HG02642 (cell line): Measurements from ENCODE around the gene TEX264.

Experiments used
- ATAC-seq: cut with Tn5 transposase; IDR thresholded peaks from one replicate; pipeline ENCODE4 v1.9.1; 2021; ENCODE audit warnings: mild to moderate bottlenecking; ENCODE audit not compliant: unreplicated experiment, poor library complexity

Gene TEX264

DNA sequence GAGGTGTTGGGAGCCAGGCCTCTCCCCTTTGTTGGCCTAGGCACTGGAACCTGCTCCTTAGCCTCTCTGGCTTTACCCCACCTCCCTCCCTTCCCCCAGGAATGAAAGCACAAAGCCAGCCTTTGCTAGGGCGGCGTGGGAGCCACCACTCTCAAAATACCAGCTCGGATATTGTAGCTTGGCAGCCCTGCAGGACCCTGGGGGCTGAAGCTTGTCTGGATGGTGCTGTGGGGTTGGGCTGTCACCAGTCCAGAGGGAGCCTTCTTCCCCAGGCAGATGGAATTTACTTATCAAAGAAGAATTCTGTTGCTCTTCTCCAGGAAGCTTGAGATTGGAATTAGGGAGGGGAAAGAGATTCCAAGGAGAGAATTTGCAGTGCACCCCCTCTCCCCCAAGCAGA, 20.9 kb downstream of the TEX264 start:
- ATAC-seq = no peak

DNA sequence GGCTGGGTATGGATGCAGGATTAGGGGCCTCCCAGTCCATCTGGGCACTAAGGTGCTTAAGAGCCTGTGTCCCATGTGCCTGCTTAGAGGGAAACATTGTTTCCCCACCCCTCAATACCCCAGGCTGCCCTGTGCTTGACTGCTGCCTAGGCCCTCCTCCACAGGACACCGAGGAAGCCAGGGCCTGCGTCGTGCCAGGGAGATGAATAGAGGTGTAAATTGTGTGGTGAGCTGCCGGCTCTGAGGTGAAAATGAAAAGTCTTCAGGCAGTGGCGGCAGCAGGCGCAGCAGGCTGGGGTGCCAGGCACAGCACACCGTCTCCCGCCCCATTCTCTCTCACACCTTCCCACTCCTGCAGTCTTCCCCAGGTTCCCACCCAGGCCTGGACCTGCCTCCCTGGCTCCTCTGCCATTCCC, 21.9 kb downstream of the TEX264 start:
- ATAC-seq = no peak

DNA sequence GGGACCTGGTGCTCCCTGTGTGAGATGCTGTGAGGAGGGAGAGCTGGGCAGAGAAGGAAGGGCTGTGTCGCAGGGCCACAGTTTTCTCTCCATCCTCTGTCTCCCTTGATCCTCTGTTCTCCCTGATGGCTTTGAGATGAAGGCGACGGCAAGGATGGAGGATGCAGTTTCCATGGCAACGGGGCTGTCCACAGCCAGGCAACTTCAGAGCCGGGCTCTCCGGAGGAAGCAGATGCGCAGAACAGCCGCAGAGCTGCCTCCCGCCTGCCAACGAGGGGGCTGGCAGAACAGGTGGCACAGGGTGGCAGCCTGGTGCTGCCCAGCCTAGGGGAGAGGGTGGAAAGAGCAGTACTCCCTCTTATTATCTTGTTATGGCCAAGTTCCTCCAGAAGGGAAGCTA, 25.9 kb downstream of the TEX264 start:
- no peak for ATAC-seq

DNA sequence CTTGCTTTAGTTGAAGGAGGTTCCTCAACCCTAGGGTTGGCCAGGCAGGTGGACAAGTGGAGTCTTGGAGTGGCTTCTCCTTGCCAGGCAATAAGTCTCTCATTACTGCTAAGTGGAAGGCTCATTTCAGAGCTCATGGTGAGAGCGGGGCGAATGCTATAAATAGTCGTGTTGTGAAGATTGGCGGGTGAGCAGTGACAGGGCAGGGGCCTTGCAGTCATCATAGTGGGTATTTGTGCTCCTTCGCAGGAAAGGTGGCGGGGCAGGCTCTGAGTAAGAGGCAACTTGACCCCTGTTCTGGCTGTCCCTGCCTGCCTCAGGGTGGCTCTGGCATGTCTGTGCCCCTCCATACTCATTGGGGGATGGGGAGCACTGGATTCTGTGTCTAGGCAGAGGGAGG, 27.2 kb downstream of the TEX264 start:
- ATAC-seq = no peak

DNA sequence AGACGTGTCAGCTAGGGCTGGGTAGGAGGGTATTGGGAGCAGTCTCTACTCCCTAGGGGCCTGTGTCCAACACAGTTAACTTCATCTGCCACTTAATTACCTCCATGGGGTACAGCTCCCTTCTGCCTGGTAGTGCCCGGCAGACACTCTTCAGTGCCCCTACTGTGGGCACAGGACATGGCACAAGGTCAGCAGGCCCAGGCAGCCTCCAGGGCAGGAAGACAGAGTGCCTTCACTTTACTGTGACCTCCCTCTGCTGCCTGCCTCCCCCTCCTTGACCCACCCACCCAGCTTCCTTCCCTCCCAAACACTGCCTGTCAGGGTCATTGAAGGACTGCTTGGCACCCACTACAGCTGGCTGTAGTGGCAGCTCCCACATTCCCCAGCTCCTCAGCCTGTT, 29.4 kb downstream of the TEX264 start:
- no peak for ATAC-seq

DNA sequence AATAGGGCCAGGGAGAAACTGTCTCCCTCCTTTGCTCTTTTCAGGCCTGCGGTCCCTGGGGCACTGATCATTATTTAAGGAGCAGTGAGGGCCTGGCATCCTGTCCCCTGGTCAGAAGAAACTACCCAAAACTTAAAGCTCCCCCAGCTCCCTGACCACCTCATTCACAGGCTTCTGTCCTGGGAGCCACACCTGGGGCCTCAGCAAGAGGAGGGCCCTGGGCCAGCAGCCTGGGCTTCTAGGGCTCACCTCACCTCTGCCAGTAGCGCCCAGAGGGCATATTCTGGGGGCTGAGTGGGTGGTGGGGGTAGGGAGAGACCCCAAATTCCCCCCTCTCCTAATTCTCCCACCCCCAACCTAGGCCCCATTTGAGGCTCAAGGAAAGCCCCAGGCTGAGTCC, 31.1 kb downstream of the TEX264 start:
- ATAC-seq = no peak

DNA sequence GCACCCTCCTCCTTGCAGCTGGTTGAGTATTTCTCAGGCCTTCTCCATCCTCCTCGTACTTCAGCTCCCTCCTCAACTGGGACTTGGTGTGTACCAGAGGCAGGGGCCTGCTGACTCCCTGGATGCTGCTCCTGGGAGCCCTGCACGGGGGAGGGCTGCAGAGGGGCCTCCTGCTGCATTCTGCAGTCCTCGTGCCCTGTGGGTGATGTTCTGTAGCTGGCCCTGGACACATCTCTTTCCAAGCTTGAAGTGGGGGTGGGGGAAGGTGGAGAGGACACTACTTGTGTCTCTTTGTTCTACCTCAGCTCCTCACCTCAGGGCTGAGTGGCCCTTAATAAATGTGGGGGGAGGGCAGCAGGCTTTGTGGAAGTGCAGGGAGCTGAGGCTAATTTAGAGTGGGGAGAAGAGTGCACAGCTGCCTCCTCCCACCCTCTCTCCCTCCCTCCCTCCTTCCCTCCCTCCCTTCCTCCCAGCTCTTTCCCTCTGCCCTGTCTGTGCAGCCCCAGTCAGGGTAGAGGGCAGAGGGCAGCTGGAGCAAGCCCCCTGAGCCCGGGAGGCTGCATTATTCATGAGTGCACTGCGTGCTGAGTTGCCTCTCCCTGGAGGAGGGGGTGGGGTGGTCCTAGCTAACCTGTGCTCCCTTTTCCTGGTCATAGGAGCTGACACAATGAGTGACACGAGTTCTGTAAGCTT, 32.2 kb downstream of the TEX264 start:
- no peak for ATAC-seq

DNA sequence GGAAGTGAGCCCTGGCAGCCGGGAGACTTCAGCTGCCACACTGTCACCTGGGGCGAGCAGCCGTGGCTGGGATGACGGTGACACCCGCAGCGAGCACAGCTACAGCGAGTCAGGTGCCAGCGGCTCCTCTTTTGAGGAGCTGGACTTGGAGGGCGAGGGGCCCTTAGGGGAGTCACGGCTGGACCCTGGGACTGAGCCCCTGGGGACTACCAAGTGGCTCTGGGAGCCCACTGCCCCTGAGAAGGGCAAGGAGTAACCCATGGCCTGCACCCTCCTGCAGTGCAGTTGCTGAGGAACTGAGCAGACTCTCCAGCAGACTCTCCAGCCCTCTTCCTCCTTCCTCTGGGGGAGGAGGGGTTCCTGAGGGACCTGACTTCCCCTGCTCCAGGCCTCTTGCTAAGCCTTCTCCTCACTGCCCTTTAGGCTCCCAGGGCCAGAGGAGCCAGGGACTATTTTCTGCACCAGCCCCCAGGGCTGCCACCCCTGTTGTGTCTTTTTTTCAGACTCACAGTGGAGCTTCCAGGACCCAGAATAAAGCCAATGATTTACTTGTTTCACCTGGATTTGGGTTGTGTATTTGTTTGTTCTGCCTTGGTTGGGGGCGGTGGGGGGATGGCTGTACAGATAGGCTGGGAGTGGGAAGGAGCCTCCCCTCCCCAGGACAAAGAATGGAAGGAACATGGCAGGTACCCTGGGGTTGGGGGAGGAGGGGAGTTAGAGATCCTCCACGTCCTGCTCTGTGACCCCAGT, 32.9 kb downstream of the TEX264 start:
- ATAC-seq = no peak

DNA sequence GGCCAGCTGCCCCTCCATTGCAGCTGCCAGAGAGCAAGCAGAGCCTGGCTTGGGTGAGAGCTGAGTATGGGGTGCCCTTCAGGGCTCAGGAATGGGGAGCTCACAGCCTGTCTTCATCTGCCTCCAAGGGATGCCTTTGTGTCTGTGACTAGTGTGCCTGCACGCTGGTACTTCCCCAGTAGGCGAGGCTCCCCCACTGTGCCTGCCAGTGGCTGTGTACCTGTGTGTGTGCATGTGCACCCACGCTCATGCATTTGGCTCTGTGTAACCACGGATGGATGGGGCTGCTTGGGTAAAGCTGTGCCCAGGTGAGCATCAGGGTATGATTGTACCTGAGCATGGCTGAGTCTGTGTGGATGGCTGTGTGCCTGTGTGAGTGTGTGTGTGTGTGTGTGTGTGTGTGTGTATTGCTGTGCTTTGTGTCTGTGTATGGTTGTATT, 33.5 kb downstream of the TEX264 start:
- no peak for ATAC-seq

DNA sequence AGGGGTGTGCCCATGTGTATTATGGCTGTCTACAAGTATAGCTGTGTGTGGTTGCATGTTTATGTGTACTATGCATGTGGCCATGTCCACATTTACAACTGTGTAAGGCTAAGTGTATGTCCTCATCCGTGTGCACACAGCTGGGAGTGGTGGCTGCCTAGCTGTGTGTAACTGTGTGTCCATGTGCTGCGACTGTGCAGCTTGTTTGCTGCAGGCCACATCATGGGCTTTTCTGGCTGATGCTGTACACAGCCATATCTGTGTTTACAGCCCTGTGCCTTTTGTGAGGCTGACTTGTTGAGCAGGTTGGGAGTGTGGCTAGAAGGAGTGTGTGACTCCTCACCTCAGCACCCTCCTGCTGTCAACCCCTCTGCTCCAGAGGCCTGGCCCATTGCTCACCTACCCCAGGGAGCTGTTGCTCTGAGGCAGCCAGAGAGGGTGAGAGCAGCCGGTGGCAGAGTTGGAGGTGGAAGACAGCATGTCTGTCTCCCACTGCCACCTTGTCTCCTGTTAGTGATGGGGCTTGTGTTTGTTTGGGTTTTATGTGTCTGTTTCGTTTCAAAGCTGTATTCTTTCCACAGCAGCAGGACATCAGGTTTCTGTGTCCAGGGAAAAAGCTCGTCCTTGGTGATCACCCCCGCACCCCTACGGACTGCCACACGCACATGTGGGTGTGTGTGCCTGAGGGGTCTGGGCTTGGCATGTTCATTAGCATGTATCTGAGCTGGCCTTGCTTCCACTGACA, 34.4 kb downstream of the TEX264 start:
- ATAC-seq = no peak

DNA sequence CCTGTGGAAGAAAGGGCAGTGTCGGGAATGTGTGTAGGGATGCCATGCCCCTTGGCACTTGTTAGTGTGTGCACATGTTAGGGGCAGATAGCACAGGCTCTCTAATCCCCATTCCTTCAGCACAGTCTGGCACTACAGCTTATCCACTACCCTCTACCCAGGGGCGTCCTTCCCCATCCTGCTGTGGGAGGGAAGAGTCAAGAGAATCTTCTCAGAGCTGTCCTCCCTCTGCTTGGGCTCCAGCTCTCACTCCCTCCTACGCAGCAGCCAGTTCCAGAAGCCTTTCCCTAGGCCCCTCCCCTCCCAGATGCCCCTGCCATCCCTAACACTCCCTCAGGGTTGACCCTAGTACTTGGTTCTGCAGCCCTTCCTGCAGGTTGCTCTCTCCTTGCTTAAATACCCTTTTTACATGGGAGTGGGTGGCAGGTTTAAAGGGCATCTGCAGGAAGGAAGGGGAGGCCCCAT, 35.0 kb downstream of the TEX264 start:
- ATAC-seq = no peak

DNA sequence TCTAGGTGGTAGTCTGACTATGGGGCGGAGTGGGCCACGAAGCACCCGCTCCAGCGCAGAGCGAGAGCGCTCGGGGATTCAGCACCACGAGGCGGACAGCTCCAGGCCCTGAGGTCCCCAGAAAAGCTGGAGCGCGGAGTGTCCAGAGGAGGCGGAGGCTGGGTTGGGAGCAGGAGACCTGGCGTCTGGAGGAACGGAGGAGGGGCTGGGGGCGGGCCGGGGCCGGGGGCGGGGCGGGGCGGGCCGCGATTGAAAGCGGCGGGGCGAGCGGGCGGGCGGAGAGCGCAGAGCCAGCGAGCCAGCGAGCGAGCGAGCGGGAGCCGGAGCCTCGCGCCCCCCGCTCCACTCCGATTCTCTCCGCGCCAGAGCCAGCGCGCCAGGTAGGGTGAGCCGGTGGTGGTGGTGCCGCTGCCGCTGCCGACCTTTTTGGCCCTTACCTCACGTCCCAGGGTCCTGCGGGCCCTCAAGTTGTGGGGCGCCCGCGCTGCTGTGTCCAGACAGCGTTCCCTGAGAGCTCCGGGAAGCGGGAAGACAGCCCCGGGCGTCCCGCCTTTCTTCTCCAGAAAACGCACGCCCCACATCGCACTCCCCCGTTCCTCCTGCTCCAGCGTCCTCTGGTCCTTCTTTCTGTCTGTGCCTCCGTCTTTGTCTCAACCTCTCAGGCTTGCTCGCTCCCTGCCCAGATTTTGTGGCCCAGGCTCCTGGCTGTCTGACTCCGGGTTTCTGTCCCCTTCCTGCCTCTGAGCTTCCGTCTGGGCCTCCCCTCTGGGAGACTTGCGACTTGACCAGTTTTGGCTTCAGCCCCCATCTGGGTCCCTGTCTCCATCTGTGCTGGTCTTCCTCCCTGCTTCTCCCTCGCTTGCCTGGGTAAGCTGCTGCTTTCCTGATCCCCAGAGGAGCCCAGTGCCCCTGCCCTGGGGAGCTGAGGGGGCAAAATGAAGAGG, 36.0 kb downstream of the TEX264 start, which contains the start of gene GRM2:
Gene GRM2, plus strand, starts transcription at position 281 of the 944 bp plus-strand sequence. CDS start 1,916 bp downstream, outside the sequence.
- ATAC-seq = no peak

DNA sequence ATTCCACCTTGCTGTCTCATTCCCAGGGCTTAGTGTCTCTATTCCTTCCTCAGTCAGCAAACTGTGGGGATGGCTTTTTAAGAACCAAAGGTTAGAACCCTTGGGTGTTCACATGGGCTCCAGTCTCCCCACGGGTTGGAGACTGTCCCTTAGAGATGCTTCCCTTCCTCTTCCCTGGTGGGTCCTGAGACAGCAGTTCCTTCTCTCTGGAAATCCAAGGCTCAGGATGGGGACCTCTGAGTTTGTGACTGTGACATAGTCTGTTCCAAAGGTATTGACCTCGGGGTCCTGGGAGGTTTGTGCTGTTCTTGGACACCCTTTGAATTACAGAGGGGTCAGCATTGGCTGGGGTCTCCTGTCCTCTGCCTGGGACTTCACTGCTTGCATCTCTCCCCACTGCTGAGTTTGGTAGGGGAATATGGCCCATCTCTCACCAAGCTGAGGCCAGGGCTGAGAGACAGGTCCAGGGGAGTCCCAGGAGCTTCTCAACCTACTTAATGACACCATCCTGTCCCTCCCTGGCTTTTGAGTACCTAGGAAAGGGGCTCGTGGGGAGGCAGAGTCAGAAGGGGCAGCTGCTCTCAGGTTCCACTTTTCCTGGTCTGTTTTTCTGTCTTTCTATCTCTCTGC, 37.3 kb downstream of the TEX264 start:
- ATAC-seq = no peak

DNA sequence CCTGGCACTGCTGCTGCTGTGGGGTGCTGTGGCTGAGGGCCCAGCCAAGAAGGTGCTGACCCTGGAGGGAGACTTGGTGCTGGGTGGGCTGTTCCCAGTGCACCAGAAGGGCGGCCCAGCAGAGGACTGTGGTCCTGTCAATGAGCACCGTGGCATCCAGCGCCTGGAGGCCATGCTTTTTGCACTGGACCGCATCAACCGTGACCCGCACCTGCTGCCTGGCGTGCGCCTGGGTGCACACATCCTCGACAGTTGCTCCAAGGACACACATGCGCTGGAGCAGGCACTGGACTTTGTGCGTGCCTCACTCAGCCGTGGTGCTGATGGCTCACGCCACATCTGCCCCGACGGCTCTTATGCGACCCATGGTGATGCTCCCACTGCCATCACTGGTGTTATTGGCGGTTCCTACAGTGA, 38.0 kb downstream of the TEX264 start:
- no peak for ATAC-seq

DNA sequence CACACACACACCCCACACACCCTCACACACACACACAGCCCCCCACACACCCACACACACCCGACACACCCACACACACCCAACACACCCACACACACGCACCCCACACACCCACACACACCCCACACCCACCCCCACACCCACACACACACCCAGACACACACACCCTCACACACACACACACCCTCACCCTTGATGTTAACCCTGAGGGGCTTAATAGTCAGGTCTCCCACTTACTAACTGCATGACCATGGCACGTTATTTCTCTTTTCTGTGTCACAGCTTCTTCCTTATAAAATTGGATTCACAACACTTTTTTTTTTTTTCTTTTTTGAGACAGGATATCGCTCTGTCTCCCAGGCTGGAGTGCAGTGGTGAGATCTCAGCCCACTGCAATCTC, 38.6 kb downstream of the TEX264 start:
- no peak for ATAC-seq

DNA sequence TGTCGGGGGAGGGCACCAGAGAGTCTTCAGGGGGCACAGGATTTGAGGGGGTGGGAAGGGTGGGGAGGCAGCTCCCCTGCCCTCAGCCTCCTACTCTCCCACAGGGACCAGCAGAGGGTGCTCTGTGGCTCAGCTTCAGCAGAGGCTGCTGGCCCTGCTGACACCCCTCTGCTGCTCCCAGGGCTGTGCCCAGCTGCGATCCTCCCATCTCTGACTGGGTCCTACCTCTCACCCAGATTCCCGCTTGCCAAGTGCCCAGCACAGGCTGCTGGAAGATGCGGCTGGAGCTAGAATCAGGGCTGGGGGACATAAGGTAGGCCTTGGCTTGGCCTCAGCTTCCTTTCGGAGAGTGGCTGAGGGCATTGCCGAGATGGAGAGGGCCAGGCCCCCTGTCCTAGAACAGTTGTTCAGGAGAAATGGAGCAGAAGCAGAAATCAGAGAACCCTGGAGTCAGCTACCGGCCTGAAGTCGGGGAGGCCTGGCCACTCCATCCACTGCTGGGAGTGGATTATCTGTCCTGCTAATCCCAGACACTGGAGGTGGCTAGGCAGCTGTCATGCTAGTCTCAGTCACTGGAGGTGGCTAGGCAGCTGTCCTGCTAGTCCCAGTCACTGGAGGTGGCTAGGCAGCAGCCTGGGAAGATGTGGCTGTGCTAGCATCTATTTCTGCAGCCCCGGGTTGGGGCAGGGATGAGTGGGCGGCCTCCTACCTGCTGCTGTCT, 39.7 kb downstream of the TEX264 start:
- no peak for ATAC-seq

DNA sequence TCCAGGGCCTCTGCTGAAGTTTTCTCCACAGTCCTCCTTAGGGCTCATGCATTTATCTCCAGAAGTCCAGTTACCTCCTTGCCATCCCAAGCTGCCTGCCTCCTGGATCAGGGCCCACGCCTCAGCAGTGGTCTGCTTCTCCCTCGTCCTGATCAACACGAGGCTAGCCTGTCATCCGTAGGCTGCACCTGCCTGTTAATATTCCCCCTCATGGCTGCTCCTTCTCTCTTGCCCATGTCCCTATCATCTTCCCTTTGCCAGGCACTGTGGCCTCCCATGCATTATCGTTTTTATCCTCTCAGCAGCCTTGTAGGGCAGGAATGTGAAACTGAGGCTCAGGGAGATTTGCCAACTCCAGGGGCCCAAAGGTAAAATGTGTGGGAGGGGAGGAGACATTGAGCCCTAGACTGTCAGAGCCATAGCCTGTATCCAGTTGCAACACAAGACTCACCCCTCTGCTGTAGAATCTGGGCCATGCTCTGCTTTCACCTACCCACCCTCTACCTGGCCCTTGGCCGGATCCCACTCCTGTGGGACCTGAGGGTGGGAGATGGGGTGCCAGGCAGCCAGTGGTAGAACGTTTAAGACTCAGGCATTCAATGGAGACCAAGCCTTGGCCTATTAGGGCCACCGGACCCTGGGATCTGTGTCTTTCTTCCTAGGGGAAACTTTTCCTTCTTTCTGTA, 40.4 kb downstream of the TEX264 start:
- ATAC-seq = no peak

DNA sequence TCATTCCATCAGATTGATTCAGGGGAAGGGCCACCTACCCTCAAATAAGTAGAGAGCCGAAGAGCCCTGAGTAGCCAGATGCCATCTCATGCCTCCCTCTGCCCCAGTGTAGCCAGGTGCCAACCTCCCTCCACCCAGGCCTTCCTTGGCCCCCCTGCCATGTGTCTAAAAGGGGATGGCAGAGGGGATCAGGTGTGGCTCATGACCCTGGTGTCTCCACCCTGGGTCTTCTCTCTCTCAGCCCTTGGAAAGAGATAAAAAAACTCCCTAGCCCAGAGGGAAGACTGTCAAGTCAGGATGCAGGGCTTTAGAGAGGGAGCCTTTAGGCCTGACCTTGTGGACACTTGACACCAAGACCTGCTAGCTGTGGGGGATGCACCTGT, 41.0 kb downstream of the TEX264 start:
- ATAC-seq = no peak
